Activated naive CD8-positive, alpha-beta T cell treated with anti-CD3 and anti-CD28 coated beads, Interleukin-2, amount 10 ng/mL, durations not matched to agents 7 days and 5 days (primary cell): ENCODE results near the gene IGSF6. TPM values are rescaled to one million over a fixed set of nuclear protein-coding genes. Genes with fewer than 3 reads are reported as not detected.
A peak's percentile ranks its signal among the peaks of the same experiment; 100 is the strongest.
"Not testable (repeated sequence)": the region's sequence is repeated elsewhere in the genome, so short reads cannot be mapped to it uniquely, and the experiment has no call there.

ENCODE experiments used
- ATAC-seq: fragments of 150-1000 bp; cut with Tn5 transposase; one replicate; pipeline ENCODE4 v1.10.0; 2021; ENCODE audit warnings: low read depth, moderate library complexity
- POLR2A ChIA-PET: fragments of 350-600 bp; sonication (Branson Sonifier 250); formaldehyde crosslinking; loops from one replicate; lab custom pipeline; 2021; ENCODE audit warnings: antibody characterized with exemption; lab: Charles Lee
- DNase-seq: peaks from one replicate; pipeline ENCODE4 v3.0.0; 2021
- H3K27ac Mint-ChIP-seq: one replicate; pipeline ENCODE4 v1.8.0; 2022; ENCODE audit warnings: mild to moderate bottlenecking, mixed read lengths
- H3K27me3 Mint-ChIP-seq: one replicate; pipeline ENCODE4 v1.8.0; 2022; ENCODE audit warnings: mild to moderate bottlenecking, moderate library complexity, mixed read lengths
- H3K36me3 Mint-ChIP-seq: one replicate; pipeline ENCODE4 v1.8.0; 2021; ENCODE audit warnings: mild to moderate bottlenecking, mixed read lengths
- H3K4me1 Mint-ChIP-seq: one replicate; pipeline ENCODE4 v1.8.0; 2021; ENCODE audit warnings: mixed read lengths
- H3K4me3 Mint-ChIP-seq: one replicate; pipeline ENCODE4 v1.8.0; 2022; ENCODE audit warnings: mild to moderate bottlenecking, moderate library complexity, mixed read lengths
- H3K9me3 Mint-ChIP-seq: one replicate; pipeline ENCODE4 v1.8.0; 2021; ENCODE audit warnings: mixed read lengths
- total RNA-seq, 2 experiments: library from RNA; stranded (reverse); gene quantifications; one replicate each; pipeline ENCODE4 v1.2.3, GENCODE V29; 2021

IGSF6 gene
- total RNA-seq, 2 experiments from 2014 or later: 1.7 to 1.8 TPM

- ATAC-seq (no peak), DNase-seq (no peak)
- POLR2A ChIA-PET: no interaction called here
- H3K4me1 Mint-ChIP-seq: peaks cover 3% of the 10 kb centered on the region
- no peak overlapping the region for H3K27ac Mint-ChIP-seq
- H3K27me3 Mint-ChIP-seq: peaks cover 25% of the 10 kb centered on the region
- H3K36me3 Mint-ChIP-seq: no peaks in the 10 kb centered on the region
- H3K9me3 Mint-ChIP-seq: no peaks in the 10 kb centered on the region
- no peak overlapping the region for H3K4me3 Mint-ChIP-seq
Observed at GRCh38 chr16:21666772-21667171, 14.4 kb upstream of the IGSF6 start.

GRCh38 chr16:21664801-21665492, 12.5 kb upstream of the IGSF6 start:
- no peak overlapping the region for H3K4me3 Mint-ChIP-seq

GRCh38 chr16:21663889-21664647, 11.7 kb upstream of the IGSF6 start, which contains the start of gene OTOA:
OTOA (plus strand) TSS chr16:21663968; CDS start chr16:21678515, 14,547 bp downstream.
- H3K4me3 Mint-ChIP-seq: peak within 1 kb of the TSS; percentile 75
- peaks cover 21% of the 10 kb centered on the region for H3K27me3 Mint-ChIP-seq
- DNase-seq: peak; percentile 49
- POLR2A ChIA-PET: no interaction called here
- H3K4me1 Mint-ChIP-seq: peaks cover 13% of the 10 kb centered on the region
- ATAC-seq: peak; percentile 81
- H3K36me3 Mint-ChIP-seq: peaks cover 2% of the 10 kb centered on the region
- no peak within 1 kb of the TSS for H3K27ac Mint-ChIP-seq
- no peaks in the 10 kb centered on the region for H3K9me3 Mint-ChIP-seq

More at GRCh38 chr16:21664801-21665492, 12.5 kb upstream of the IGSF6 start:
- DNase-seq (no peak), ATAC-seq (no peak)
- no peaks in the 10 kb centered on the region for H3K9me3 Mint-ChIP-seq
- POLR2A ChIA-PET: no interaction called here
- H3K4me1 Mint-ChIP-seq: peaks cover 13% of the 10 kb centered on the region
- H3K36me3 Mint-ChIP-seq: no peaks in the 10 kb centered on the region
- H3K27ac Mint-ChIP-seq: no peak overlapping the region
- H3K27me3 Mint-ChIP-seq: peaks cover 21% of the 10 kb centered on the region

GRCh38 chr16:21659124-21659523, 6.7 kb upstream of the IGSF6 start:
- H3K27me3 Mint-ChIP-seq: peaks cover 13% of the 10 kb centered on the region
- ATAC-seq: no peak
- H3K9me3 Mint-ChIP-seq: no peaks in the 10 kb centered on the region
- no peak for DNase-seq
- H3K36me3 Mint-ChIP-seq: peaks cover 10% of the 10 kb centered on the region
- no peak overlapping the region for H3K4me3 Mint-ChIP-seq
- peaks cover 32% of the 10 kb centered on the region for H3K4me1 Mint-ChIP-seq
- POLR2A ChIA-PET: no interaction called here
- no peak overlapping the region for H3K27ac Mint-ChIP-seq

GRCh38 chr16:21656795-21657768, 4.7 kb upstream of the IGSF6 start:
- peaks cover 33% of the 10 kb centered on the region for H3K4me1 Mint-ChIP-seq
- POLR2A ChIA-PET: interaction anchor here (0.9 kb wide), 2 partner anchors 12 to 52 kb away, joined by 3 to 4 read pairs; no protein-coding TSS in a partner anchor
- ATAC-seq (no peak), DNase-seq (no peak)
- peak overlapping the region; percentile 58 for H3K4me3 Mint-ChIP-seq
- no peaks in the 10 kb centered on the region for H3K9me3 Mint-ChIP-seq
- H3K27ac Mint-ChIP-seq: peak overlapping the region; percentile 51
- H3K27me3 Mint-ChIP-seq: no peaks in the 10 kb centered on the region
- peaks cover 14% of the 10 kb centered on the region for H3K36me3 Mint-ChIP-seq

- H3K27ac Mint-ChIP-seq: no peak overlapping the region
- H3K4me3 Mint-ChIP-seq: no peak overlapping the region
- ATAC-seq (no peak), DNase-seq (no peak)
- POLR2A ChIA-PET: no interaction called here
- H3K36me3 Mint-ChIP-seq: peaks cover 14% of the 10 kb centered on the region
- no peaks in the 10 kb centered on the region for H3K27me3 Mint-ChIP-seq
- no peaks in the 10 kb centered on the region for H3K9me3 Mint-ChIP-seq
- H3K4me1 Mint-ChIP-seq: peaks cover 23% of the 10 kb centered on the region
Observed at GRCh38 chr16:21654881-21655280, 2.5 kb upstream of the IGSF6 start.

GRCh38 chr16:21654466-21654865, 2.1 kb upstream of the IGSF6 start:
- Mint-ChIP-seq H3K27me3 (no peaks in the 10 kb centered on the region), H3K9me3 (no peaks in the 10 kb centered on the region), H3K36me3 (peaks cover 12% of the 10 kb centered on the region), H3K27ac (no peak overlapping the region), H3K4me1 (peaks cover 23% of the 10 kb centered on the region), H3K4me3 (no peak overlapping the region)
- DNase-seq: no peak
- ATAC-seq: no peak
- POLR2A ChIA-PET: interaction anchor here (0.7 to 1.0 kb wide), 2 partner anchors 9 to 153 kb away, joined by 3 read pairs; no protein-coding TSS in a partner anchor

- H3K36me3 Mint-ChIP-seq: peaks cover 12% of the 10 kb centered on the region
- H3K4me3 Mint-ChIP-seq: no peak overlapping the region
- ATAC-seq (no peak), DNase-seq (no peak)
- no peaks in the 10 kb centered on the region for H3K9me3 Mint-ChIP-seq
- H3K27ac Mint-ChIP-seq: peak overlapping the region; percentile 51
- no peaks in the 10 kb centered on the region for H3K27me3 Mint-ChIP-seq
- H3K4me1 Mint-ChIP-seq: peaks cover 26% of the 10 kb centered on the region
- POLR2A ChIA-PET: interaction anchor here (0.7 to 1.0 kb wide), 2 partner anchors 8 to 152 kb away, joined by 3 read pairs; no protein-coding TSS in a partner anchor
Observed at GRCh38 chr16:21653571-21653970, 1.2 kb upstream of the IGSF6 start.

- H3K4me1 Mint-ChIP-seq: peaks cover 28% of the 10 kb centered on the region
- POLR2A ChIA-PET: no interaction called here
- H3K9me3 Mint-ChIP-seq: no peaks in the 10 kb centered on the region
- ATAC-seq (no peak), DNase-seq (no peak)
- no peak overlapping the region for H3K4me3 Mint-ChIP-seq
- H3K27me3 Mint-ChIP-seq: no peaks in the 10 kb centered on the region
- H3K27ac Mint-ChIP-seq: no peak overlapping the region
- H3K36me3 Mint-ChIP-seq: peaks cover 14% of the 10 kb centered on the region
Observed at GRCh38 chr16:21651515-21651914, 893 bp downstream of the IGSF6 start.

GRCh38 chr16:21650521-21650920, 1.9 kb downstream of the IGSF6 start:
- Mint-ChIP-seq H3K4me3 (no peak overlapping the region), H3K36me3 (peaks cover 11% of the 10 kb centered on the region), H3K27ac (no peak overlapping the region), H3K4me1 (peaks cover 34% of the 10 kb centered on the region), H3K9me3 (no peaks in the 10 kb centered on the region), H3K27me3 (no peaks in the 10 kb centered on the region)
- ATAC-seq (no peak), DNase-seq (no peak)
- POLR2A ChIA-PET: no interaction called here

GRCh38 chr16:21649826-21650406, 2.5 kb downstream of the IGSF6 start:
- H3K27ac Mint-ChIP-seq, H3K9me3 Mint-ChIP-seq, DNase-seq, H3K4me3 Mint-ChIP-seq, H3K27me3 Mint-ChIP-seq, POLR2A ChIA-PET, ATAC-seq: not testable (repeated sequence)
- Mint-ChIP-seq H3K4me1 (peaks cover 39% of the 10 kb centered on the region), H3K36me3 (peaks cover 11% of the 10 kb centered on the region)

GRCh38 chr16:21647562-21648164, 4.7 kb downstream of the IGSF6 start:
- Mint-ChIP-seq H3K9me3 (no peaks in the 10 kb centered on the region), H3K36me3 (peaks cover 3% of the 10 kb centered on the region), H3K27ac (peak overlapping the region; percentile 95), H3K4me3 (peak overlapping the region; percentile 25), H3K27me3 (no peaks in the 10 kb centered on the region), H3K4me1 (peaks cover 41% of the 10 kb centered on the region)
- DNase-seq (no peak), ATAC-seq (peak; percentile 4)
- POLR2A ChIA-PET: interaction anchor here (0.5 kb wide), 1 partner anchor 246 kb away, joined by 3 read pairs; no protein-coding TSS in a partner anchor
